ENCODE results near the gene RBBP7. TPM values are rescaled to one million over a fixed set of nuclear protein-coding genes. Genes with fewer than 3 reads are reported as not detected.
"Not testable (repeated sequence)": the region's sequence is repeated elsewhere in the genome, so short reads cannot be mapped to it uniquely, and the experiment has no call there.

The RBBP7 gene
- total RNA-seq, 3 donors from 2014 or later: 79.3 to 89.5 (median 86.4) TPM

GRCh38 chrX:16867947-16868346, 2.2 kb downstream of the RBBP7 start:
- DNase-seq (ENCODE audit: low spot score in 2 of 2): no peak
- no peaks in the 10 kb centered on the region for H3K4me1 ChIP-seq
- intact Hi-C loops (cut with DNase I; ENCODE audit: low total_unique reads): no loop called here
- TF ChIP-seq POLR2AphosphoS5 (IDR thresholded peaks at IDR 0.05) (no peak), POLR2A (IDR thresholded peaks at IDR 0.05) (no peak), CTCF (IDR thresholded peaks at IDR 0.05) (no peak)
- H3K9me3 ChIP-seq: no peaks in the 10 kb centered on the region
- no peak overlapping the region for H3K4me3 ChIP-seq
- H3K36me3 ChIP-seq: no peaks in the 10 kb centered on the region
- no peak overlapping the region for H3K27ac ChIP-seq
- H3K27me3 ChIP-seq: peaks cover 0 to 18% of the 10 kb centered on the region in 2 donors

DNA sequence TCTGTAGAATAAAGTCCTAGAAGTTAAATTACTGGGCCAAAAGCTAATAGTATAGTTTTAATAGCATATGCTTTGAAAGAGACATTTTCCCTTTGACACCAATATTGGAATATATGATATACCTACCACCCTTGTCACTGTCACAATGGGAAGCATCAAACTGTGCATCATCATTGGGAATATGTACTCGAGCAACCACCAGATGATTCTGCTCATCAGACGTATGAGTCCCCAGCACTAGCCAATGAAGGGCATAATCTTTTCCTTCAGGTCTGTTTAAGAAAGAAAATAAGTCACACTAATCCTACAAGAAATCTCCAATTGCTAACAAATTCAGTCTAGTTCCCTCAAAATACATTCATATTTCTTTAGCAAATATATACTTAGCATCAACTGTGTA, 7.3 kb downstream of the RBBP7 start:
- intact Hi-C loops (cut with DNase I; ENCODE audit: low total_unique reads): no loop called here
- DNase-seq (ENCODE audit: low spot score in 2 of 2): no peak
- H3K4me1 ChIP-seq: no peaks in the 10 kb centered on the region
- no peaks in the 10 kb centered on the region for H3K9me3 ChIP-seq
- no peak for TF ChIP-seq CTCF (IDR thresholded peaks at IDR 0.05)
- TF ChIP-seq POLR2AphosphoS5 (IDR thresholded peaks at IDR 0.05): no peak
- no peak for TF ChIP-seq POLR2A (IDR thresholded peaks at IDR 0.05)
- H3K36me3 ChIP-seq: no peaks in the 10 kb centered on the region
- H3K27ac ChIP-seq: no peak overlapping the region
- peaks cover 0 to 26% of the 10 kb centered on the region in 2 donors for H3K27me3 ChIP-seq
- no peak overlapping the region for H3K4me3 ChIP-seq

DNA sequence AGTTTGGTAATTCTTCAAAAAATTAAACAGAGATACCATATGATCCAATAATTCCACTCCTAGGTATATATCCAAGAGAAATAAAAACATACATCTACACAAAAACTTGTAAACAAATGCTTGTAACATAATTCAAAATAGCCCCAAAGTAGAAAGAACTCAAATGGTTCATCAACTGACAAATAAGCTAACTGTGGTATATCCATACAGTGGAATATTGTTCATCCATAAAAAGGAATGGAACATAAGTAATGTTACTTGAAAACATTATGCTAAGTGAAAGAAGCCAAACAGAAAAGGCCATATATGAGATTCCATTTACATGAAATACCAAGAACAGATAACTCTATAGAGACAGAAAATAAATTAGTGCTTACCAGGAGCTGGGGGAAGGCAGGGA, 13.4 kb downstream of the RBBP7 start:
- Histone ChIP-seq H3K36me3 (no peaks in the 10 kb centered on the region), H3K27ac (no peak overlapping the region), H3K4me3 (no peak overlapping the region), H3K27me3 (peaks cover 0 to 28% of the 10 kb centered on the region in 2 donors), H3K9me3 (no peaks in the 10 kb centered on the region), H3K4me1 (no peaks in the 10 kb centered on the region)
- no peak for DNase-seq (ENCODE audit: low spot score in 2 of 2)
- intact Hi-C loops (cut with DNase I; ENCODE audit: low total_unique reads): no loop called here
- TF ChIP-seq CTCF (IDR thresholded peaks at IDR 0.05) (no peak), POLR2AphosphoS5 (IDR thresholded peaks at IDR 0.05) (no peak), POLR2A (IDR thresholded peaks at IDR 0.05) (no peak)

DNA sequence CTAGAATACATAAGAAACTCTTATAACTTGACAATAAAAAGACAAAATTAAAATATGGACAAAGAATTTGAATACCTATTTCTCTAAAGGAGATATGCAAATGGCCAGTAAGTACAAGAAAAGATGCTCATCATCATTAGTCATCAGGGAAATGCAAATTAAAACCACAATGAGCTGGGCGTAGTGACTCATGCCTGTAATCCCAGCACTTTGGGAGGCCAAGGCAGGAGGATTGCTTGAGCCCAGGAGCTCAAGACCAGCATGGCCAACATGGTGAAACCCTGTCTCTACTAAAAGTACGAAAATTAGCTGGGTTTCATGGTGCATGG, 14.1 kb downstream of the RBBP7 start:
- H3K36me3 ChIP-seq; H3K9me3 ChIP-seq; H3K4me1 ChIP-seq; H3K27ac ChIP-seq; H3K4me3 ChIP-seq; intact Hi-C loops (cut with DNase I; ENCODE audit: low total_unique reads); DNase-seq (ENCODE audit: low spot score in 2 of 2): not testable (repeated sequence)
- peaks cover 0 to 23% of the 10 kb centered on the region in 2 donors for H3K27me3 ChIP-seq

- H3K27ac ChIP-seq: no peak overlapping the region
- H3K4me1 ChIP-seq: no peaks in the 10 kb centered on the region
- intact Hi-C loops (cut with DNase I; ENCODE audit: low total_unique reads): no loop called here
- H3K4me3 ChIP-seq: no peak overlapping the region
- DNase-seq (ENCODE audit: low spot score in 2 of 2): no peak
- peaks cover 0 to 23% of the 10 kb centered on the region in 2 donors for H3K27me3 ChIP-seq
- no peaks in the 10 kb centered on the region for H3K9me3 ChIP-seq
- no peak for TF ChIP-seq POLR2AphosphoS5 (IDR thresholded peaks at IDR 0.05)
- no peaks in the 10 kb centered on the region for H3K36me3 ChIP-seq
These were observed 14.6 kb downstream of the RBBP7 start for GRCh38 chrX:16855363-16856075.

- no peaks in the 10 kb centered on the region for H3K36me3 ChIP-seq
- no peak for DNase-seq (ENCODE audit: low spot score in 2 of 2)
- TF ChIP-seq CTCF (IDR thresholded peaks at IDR 0.05) (no peak), POLR2A (IDR thresholded peaks at IDR 0.05) (no peak), POLR2AphosphoS5 (IDR thresholded peaks at IDR 0.05) (no peak)
These were observed 16.6 kb downstream of the RBBP7 start for GRCh38 chrX:16853537-16853936.

More at GRCh38 chrX:16853537-16853936, 16.6 kb downstream of the RBBP7 start:
- intact Hi-C loops (cut with DNase I; ENCODE audit: low total_unique reads): no loop called here
- Histone ChIP-seq H3K27ac (no peak overlapping the region), H3K4me3 (no peak overlapping the region), H3K27me3 (peaks cover 0 to 25% of the 10 kb centered on the region in 2 donors), H3K9me3 (no peaks in the 10 kb centered on the region), H3K4me1 (no peaks in the 10 kb centered on the region)
